HG03095 (cell line): ENCODE measurements around the gene ACTN3.
"Not testable (repeated sequence)": the region's sequence is repeated elsewhere in the genome, so short reads cannot be mapped to it uniquely, and the experiment has no call there.

Source experiments
- ATAC-seq: cut with Tn5 transposase; IDR thresholded peaks from one replicate; pipeline ENCODE4 v1.9.1; 2021; ENCODE audit warnings: moderate library complexity; ENCODE audit not compliant: unreplicated experiment

The ACTN3 gene

DNA sequence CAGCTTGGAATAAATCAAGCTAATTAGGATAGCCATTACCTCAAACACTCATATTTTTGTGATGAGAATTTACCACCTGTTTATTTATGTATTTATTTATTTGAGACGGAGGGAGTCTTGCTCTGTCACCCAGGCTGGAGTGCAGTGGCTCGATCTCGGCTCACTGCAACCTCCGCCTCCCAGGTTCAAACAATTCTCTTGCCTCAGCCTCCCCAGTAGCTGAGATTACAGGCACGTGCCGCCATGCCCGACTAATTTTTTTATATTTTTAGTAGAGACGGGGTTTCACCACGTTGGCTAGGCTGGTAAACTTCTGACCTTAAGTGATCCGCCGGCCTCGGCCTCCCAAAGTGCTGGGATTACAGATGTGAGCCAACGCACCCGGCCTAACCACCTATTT lies 1.8 kb upstream of the ACTN3 start:
- not testable (repeated sequence) for ATAC-seq

DNA sequence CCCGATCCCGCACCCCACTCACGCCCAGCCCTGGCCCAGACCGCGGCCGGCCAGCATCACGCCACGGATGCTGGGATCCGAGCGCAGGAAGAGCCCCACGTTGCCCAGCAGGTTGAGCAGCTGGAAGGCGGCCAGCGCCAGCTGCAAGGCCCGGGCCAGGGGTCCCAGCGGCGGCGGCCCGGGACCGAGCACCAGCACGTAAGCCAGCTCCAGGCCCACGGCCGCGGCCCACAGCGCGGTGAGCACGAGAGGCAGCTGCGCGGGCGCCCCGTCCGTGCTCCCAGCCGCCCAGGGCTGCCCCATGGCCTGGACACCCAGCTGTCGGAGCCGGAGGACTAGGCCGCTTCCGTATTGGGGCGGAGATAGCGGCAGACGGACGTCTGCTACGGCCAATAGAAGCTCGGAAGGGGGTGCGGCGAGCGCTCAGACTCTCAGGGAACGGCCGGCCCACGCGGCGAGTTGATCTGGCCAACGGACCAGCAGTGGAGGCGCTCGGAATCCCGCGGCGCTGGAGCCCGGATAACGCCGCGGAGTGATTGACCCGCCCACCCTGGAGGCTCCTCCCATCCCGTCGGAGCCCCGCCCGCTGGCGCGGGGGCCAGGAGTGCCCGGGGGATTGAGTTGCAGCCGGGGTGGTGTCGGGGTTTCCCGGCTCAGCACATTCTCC lies 869 bp upstream of the ACTN3 start, which contains the start of gene ZDHHC24:
ZDHHC24 (minus strand) TSS at position 348 of the 667 bp plus-strand sequence; CDS start at position 303, 45 bp downstream.
- ATAC-seq: peak; percentile 81

DNA sequence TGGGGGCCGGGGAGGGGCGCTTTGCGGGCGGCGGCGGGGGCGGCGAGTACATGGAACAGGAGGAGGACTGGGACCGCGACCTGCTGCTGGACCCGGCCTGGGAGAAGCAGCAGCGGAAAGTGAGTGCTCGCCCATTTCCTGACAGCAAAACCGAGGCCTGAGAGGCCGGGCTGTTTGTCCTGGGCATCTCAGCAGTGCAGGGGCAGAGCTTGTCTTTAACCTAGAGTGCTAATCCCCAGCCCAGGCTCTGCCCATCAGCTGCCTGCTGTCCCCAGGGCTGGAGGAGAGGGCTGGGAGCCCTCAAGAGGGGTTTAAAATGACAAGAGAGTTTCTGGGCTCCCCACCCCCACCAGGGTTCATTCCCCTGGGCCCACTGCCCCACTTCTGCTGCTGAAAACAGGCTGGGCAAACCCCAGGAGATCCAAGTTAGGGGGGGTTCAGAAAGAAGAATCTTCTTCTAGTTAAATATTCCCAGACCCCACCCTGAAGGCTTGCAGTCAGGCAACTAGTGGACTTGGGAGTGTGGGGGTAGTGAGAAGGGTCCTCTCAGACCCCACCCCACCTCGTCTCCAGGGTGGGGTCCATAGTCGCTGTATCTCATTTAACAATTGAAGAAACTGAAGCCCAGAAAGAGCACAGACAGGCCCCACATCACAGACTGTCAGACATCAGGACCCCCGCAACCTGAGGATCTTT lies 411 bp downstream of the ACTN3 start:
- ATAC-seq: no peak

DNA sequence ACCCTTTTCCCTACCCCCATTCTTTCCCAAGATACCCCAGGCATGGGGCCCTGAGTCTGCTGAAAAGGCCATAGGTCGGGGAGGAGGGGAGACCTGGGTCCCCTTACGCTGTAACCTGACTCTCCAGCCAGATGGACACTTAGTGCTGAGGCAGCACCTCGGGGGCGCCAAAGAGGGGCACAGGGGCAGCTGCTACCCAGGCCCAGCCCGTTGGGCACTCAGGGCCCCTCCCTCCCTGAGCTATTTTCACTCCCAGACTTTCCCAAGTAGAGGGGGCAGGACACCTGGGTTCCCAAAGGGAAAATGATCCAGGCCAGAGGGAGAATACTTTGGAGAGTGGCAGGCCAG lies 933 bp downstream of the ACTN3 start:
- ATAC-seq: no peak

DNA sequence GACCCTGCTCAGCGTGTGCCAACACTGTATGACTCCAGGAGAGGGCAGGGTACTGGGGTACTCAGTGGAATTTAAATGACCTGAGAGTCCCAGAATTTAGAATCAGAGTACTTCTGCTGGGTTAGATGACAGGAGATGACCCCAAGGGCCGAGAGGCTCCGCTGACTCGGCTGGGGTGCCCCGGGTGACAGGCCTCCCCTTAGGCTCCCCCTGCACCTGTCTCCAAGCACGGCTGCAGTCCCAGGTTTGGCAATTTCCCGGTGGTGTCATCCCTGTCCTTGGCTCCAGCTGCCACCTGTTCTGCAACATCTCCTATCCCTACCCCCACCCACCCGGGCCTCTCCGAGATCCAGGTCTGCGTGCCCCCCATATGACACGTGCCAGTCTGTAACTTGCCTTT lies 1.3 kb downstream of the ACTN3 start:
- ATAC-seq: no peak

DNA sequence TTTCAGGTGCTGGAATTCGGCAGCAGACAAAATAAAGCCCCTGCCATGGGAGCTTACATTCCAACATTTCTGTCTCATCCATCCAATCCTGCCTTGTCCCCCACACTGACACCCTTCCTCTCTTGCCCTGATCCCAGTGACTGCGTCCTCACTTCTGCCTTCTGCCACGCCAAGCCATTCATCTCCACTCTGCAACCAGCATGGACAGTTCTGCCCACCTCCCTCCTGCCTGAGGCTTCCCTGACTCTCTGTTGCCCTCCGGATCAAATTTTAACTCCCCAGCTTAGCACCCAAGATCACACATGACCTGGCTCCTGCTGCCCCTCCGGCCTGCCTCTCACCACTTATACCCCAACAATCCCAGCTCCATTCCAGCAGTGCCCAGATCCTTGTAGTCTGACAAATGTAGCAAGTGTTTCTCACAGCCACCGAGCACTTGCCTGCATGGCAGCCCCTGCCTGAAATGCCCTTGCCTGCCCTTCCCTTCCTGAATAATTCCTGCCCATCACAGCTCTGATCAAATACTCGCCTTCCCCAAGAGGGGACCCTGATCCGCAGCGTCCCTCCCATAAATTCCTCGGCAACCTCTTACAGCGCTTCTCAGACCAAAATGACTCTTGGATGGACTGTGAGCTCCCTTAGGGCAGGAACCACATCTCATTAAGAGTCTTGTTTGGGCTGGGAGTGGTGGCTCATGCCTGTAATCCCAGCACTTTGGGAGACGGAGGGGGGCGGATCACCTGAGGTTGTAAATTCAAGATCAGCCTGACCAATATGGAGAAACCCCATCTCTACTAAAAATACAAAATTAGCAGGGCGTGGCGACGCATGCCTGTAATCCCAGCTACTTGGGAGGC lies 2.3 kb downstream of the ACTN3 start:
- ATAC-seq: no peak

DNA sequence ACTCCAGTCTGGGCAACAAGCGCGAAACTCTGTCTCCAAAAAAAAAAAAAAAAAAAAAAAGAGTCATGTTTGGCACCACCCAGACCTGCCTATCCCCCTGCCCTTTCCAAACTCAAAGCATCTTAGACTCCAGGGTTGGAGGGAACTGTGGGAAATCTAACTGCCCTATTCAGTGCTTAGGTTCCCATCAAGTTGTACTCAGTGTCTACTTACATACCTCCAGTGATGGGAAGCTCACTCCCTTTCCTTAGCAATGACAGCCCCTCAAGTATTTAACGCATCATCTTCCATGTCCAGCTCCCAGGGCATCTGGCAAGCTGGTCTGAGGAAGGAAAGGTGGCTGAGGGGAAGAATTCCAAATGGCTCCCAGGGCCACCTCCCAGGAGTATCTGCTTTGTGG lies 3.0 kb downstream of the ACTN3 start:
- no peak for ATAC-seq

DNA sequence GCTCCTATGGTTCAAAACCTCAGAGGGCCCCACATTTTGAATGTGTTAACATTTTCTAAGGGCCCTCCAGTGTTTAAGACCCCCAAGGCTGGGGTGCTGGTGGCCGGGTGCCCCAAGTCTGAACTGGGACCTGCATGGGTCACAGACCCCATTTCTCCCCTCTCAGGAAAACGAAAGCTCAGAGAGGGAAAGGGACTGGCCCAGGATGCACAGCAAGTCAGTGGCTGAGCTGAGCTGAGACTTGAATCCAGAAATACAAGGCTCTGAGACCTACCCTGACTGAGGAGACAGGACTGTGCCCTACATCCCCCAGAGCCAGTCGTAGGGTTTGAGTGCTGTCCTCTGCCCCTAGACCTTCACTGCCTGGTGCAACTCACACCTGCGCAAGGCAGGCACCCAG lies 4.2 kb downstream of the ACTN3 start:
- no peak for ATAC-seq

DNA sequence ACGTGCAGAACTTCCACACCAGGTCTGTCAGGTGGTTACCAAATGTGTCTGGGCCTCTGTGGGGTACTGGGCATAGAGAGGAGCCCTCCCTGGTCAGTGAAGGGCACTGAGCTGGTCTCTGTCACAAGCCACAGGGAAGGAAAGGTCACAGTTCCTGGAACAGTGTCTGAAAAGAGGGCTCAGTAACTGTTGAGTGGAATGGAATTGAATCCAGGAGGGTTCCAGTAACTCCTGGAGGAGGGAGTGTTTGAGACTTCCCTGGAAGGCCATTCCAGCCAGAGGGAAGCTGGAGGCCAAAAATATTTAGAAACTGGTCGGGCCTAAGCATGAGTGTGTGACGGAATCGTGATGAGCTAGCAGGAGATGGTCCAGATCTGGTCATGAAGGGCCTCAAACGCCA lies 7.9 kb downstream of the ACTN3 start:
- no peak for ATAC-seq

DNA sequence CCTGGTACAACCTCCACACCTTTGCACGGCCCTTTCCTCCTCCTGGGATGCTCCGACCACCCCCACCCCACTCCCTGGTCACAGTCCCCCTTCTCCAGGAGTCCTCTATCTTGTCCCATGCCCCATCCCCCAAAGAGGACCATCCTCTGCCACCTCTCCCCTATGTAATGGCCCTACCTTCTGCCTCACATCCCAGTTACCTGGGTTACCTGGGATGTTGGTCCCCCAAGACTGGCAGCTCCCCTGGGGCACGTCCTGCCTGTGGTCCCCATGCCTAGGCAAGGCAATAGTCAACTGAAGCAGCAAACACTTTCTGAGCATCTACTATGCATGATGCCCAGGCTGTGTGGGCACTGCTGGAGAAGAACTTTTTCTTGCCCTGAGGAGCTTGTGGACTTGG lies 8.7 kb downstream of the ACTN3 start:
- no peak for ATAC-seq

DNA sequence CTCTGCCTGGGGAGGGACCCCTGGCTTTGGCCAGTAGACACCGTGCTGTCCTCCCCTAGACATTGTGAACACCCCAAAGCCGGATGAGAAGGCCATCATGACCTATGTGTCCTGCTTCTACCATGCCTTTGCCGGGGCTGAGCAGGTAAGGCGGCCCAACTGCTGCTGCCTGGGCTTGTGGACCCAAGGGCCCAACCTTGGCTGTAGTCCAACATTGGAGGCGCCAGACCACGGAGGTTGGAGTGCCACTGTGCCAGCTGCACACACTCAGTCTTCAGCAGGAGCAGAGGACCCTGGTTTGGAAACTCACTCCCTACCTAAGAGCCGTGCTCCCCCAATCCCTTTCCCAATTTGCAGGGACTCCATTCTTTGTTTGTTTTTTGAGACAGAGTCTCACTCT lies 9.4 kb downstream of the ACTN3 start:
- no peak for ATAC-seq

DNA sequence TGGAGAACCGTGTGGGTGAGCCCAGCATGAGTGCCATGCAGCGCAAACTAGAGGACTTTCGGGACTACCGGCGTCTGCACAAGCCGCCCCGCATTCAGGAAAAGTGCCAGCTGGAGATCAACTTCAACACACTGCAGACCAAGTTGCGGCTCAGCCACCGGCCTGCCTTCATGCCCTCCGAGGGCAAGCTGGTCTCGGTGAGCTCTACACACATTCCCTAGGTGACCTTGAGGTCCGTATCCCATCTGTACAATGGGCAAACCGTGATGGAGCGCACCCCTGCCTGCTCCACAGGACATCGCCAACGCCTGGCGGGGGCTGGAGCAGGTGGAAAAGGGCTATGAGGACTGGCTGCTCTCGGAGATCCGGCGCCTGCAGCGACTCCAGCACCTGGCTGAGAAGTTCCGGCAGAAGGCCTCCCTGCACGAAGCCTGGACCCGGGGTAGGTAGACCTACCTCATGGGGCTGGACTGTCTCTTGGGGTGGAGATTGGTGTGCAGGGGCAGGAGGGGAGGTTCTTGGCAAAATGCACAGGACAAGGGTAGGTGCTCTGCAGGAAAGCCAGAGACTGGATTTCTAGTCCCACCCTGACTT lies 11.1 kb downstream of the ACTN3 start:
- ATAC-seq: no peak

DNA sequence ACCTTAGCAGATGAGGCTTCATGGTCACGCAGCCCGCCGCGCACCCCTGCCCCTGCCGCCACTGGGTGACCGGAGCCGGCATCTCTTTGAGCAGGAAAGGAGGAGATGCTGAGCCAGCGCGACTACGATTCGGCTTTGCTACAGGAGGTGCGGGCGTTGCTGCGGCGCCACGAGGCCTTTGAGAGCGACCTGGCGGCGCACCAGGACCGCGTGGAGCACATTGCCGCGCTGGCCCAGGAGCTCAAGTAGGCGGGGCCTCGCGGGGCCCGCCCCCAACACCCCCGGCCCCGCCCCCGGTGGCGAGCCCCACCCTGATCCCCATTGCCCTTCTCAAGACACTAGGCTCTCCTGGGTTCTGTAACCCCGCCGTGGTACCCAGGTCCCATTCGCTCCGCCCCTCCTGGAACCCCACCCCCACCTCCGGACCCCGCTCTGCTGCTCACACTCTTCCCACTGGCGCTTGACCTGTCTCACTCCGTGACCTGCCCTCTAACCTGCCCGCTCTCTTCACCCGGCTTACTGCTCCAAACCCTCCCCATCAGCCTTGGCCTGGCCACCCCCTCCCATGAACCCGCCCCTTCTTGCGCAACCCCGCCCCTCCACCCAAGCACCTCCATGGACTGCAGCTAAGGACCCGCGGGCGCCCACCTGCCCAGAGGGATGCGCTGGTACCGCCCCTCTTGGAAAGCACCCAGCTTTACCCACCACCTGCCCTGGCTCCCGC lies 12.6 kb downstream of the ACTN3 start:
- ATAC-seq: no peak

DNA sequence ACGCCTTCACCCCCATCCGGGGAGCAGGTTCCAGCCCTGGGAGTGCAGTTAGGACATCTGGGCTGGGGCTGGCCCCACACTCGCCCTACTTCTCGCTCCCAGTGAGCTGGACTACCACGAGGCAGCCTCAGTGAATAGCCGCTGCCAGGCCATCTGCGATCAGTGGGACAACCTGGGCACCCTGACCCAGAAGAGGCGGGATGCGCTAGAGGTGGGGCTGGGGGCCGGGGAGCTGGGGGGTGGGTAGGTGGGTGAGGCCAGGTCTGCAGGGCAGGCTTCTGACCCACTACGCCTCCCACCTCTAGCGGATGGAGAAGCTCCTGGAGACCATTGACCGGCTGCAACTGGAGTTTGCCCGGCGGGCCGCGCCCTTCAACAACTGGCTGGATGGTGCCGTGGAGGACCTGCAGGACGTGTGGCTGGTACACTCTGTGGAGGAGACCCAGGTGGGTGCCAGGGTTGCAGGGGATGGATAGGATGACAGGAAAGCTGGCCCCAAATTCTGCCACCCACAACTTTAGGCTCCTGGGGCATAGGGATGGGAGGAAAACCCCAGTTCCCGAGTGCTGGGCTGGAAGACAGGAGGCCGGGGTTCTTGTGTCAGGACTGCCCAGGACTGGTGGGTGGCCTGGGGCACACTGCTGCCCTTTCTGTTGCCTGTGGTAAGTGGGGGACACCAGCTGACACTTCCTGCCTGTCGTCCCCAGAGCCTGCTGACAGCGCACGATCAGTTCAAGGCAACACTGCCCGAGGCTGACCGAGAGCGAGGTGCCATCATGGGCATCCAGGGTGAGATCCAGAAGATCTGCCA lies 13.4 kb downstream of the ACTN3 start:
- ATAC-seq: no peak

DNA sequence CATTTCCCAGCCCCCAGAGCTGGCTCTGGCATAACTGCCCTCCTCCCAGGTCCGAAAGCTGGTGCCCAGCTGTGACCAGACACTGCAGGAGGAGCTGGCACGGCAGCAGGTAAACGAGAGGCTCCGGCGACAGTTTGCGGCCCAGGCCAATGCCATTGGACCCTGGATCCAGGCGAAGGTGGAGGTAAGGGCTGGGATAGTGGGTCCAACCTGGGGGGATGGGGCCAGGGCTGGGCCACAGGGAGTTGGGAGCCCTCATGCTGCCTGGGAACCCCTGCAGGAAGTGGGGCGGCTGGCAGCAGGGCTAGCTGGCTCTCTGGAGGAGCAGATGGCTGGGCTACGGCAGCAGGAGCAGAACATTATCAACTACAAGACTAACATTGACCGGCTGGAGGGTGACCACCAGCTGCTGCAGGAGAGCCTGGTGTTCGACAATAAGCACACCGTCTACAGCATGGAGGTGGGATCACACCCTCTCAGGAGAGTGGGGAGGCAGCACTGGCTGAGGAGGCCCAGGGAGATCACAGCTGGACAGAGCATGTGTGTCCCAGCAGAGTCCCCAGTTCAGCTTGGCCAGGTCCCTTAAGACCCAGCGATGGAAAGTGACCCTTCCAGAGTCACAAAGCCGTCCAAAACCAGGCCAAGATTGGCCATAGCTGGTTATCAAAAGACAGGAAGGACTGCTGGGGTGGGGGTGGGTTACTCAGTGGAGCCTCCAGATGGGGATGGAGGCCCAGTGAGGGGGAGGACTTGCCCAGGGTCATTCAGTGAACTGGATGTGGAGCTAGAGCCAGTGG lies 14.7 kb downstream of the ACTN3 start:
- no peak for ATAC-seq

DNA sequence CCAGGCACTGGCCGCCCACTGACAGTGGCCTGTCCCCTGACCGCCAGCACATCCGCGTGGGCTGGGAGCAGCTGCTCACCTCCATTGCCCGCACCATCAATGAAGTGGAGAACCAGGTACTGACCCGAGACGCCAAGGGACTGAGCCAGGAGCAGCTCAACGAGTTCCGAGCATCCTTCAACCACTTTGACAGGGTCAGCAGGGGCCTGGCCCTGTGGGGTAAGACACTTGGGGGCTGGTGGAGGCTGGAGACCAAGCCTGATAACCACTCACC lies 15.2 kb downstream of the ACTN3 start:
- no peak for ATAC-seq

DNA sequence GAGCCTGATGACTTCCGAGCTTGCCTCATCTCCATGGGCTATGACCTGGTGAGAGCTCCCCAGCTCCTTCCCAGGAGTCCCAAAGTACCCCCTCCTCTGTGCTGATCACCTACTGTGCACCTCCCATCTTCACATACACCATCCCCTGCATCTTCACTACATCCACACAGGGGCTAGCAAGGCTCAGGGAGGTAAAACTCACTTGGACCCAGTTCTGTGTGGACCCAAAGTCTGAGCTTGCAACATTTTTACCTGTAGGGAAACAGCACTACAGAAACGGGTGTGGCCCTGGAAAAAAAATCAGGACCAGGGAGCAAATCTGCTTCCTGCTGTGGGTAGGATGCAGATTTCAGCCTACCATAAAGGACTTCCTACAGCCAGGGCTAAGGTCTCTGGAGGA lies 15.6 kb downstream of the ACTN3 start:
- ATAC-seq: no peak

DNA sequence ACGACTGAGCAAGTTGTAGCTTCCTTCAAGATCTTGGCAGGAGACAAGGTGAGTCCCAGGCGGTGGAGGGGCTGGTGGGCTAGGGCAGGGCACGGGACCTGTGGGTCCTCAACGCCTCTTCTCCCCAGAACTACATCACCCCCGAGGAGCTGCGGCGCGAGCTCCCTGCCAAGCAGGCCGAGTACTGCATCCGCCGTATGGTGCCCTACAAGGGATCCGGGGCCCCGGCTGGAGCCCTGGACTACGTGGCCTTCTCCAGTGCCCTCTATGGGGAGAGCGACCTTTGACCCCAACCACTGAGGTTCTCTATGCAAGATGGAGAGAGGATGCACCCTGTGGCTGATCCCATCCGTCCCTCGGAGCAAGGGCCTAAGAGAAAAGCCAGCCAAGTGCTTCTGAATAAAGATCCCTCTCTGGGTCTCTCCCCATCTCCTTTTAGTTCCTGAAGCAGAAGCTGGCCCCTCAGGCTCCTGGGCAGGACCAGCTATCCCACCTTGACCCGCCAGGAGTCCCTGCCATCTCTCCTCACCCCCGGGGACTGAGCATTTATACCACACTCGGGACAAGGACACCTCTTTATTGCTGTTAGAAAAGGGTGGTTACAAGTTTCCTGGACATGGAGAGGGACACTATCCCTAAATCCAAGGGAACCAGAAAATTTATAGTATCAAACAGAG lies 16.3 kb downstream of the ACTN3 start:
- ATAC-seq: no peak

DNA sequence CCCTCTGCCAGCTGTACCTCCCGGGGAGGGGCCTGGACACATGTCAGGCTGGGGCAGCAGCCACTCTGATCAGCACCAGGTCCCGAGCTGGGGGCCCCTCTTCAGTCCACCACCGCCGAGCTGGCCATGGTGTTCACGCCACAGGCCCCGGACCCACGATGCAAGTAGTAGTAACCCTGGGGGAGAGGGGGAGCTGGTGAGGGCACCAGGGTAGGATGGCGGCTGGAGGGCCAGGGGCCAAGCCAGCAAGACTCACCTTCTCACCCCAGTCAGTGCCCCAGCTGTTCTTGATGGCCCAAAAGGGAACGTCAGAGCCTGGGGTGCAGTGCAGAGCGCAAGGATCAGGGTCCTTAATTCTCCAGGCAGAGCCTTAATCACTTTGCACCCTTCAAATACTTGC lies 17.1 kb downstream of the ACTN3 start:
- no peak for ATAC-seq
